ENCODE data around the gene PHLDB3. TPM values are rescaled to one million over a fixed set of nuclear protein-coding genes. Genes with fewer than 3 reads are reported as not detected.

Gene PHLDB3
- total RNA-seq, 1 donor from 2014 or later = 14.3 TPM

DNA sequence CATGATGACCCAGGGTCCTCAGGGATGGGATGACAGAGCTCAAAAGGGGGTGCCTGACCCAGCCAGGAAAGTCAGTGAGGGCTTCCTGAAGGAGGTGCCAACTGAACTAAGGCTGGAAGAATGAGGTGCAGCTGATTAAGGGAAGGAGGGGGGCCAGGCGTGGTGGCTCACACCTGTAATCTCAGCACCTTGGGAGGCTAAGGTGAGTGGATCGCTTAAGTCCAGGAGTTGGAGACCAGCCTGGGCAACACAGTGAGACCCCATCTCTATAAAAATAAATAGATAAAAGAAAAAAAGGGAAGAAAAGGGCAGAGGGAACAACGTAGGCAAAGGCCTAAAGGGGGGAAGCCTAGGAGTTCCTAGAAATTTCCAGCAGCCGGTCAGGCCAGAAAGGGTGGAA, 30.1 kb downstream of the PHLDB3 start:
- TF ChIP-seq, protein P1, sequence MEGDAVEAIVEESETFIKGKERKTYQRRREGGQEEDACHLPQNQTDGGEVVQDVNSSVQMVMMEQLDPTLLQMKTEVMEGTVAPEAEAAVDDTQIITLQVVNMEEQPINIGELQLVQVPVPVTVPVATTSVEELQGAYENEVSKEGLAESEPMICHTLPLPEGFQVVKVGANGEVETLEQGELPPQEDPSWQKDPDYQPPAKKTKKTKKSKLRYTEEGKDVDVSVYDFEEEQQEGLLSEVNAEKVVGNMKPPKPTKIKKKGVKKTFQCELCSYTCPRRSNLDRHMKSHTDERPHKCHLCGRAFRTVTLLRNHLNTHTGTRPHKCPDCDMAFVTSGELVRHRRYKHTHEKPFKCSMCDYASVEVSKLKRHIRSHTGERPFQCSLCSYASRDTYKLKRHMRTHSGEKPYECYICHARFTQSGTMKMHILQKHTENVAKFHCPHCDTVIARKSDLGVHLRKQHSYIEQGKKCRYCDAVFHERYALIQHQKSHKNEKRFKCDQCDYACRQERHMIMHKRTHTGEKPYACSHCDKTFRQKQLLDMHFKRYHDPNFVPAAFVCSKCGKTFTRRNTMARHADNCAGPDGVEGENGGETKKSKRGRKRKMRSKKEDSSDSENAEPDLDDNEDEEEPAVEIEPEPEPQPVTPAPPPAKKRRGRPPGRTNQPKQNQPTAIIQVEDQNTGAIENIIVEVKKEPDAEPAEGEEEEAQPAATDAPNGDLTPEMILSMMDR (conservative IDR thresholded peaks at IDR 0.05) = no peak
- H3K27me3 Mint-ChIP-seq (ENCODE audit: low read depth) = no peaks in the 10 kb centered on the region
- no peak overlapping the region for H3K27ac Mint-ChIP-seq (ENCODE audit: unreplicated experiment)
- no peak for DNase-seq (ENCODE audit: low read depth, low spot score)
- H3K36me3 Mint-ChIP-seq (ENCODE audit: low read depth) = no peaks in the 10 kb centered on the region
- H3K9me3 Mint-ChIP-seq = no peaks in the 10 kb centered on the region
- H3K4me3 Mint-ChIP-seq = peak overlapping the region; percentile 49
- H3K4me1 Mint-ChIP-seq = peaks cover 17% of the 10 kb centered on the region

DNA sequence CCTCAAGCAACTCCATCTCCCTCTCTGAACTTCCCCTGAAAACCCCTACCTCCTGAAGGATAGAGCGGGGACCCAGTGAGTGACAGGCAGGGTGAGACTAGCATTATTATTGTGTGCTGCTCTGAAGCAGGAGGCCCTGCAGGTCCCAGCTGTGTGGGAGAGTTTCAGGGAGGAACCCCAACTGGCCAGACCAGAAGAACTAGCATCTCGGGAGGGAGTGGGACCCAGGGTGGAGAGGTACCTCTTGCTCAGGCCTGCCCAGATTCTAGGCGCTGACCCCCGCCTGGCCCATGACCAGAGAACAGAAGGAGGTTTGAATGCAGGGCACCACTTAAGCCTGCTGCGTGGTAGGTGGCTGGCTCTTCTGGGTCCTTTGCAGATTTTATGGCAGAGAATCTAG, 33.5 kb downstream of the PHLDB3 start:
- Mint-ChIP-seq H3K9me3 (no peaks in the 10 kb centered on the region), H3K27me3 (ENCODE audit: low read depth) (peaks cover 2% of the 10 kb centered on the region), H3K4me1 (peaks cover 26% of the 10 kb centered on the region), H3K4me3 (no peak overlapping the region), H3K27ac (ENCODE audit: unreplicated experiment) (no peak overlapping the region), H3K36me3 (ENCODE audit: low read depth) (no peaks in the 10 kb centered on the region)
- TF ChIP-seq, protein P1 (conservative IDR thresholded peaks at IDR 0.05) = no peak
- no peak for DNase-seq (ENCODE audit: low read depth, low spot score)

DNA sequence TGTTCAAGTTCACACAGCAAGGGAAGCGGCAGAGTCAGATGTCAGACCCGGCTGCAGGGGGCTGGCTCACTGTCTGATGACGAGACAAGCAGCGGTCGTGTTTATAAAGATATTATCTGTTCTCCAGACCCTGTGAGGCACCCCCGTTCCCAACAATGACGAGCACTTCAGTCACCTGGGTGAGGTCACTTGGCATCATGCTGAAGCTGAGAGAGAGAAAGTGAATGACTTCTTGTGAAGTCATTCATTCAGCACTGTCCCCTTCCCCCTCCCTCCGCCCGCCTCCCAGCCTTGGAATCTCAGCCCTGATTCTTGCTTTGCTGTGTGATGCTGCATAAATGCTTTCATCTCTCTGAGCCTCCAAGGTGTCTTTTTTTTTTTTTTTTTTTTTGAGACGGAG, 34.3 kb downstream of the PHLDB3 start:
- Mint-ChIP-seq H3K27ac (ENCODE audit: unreplicated experiment) (no peak overlapping the region), H3K4me3 (no peak overlapping the region), H3K9me3 (no peaks in the 10 kb centered on the region), H3K36me3 (ENCODE audit: low read depth) (no peaks in the 10 kb centered on the region), H3K27me3 (ENCODE audit: low read depth) (peaks cover 7% of the 10 kb centered on the region), H3K4me1 (peaks cover 21% of the 10 kb centered on the region)
- no peak for DNase-seq (ENCODE audit: low read depth, low spot score)
- TF ChIP-seq, protein P1 (conservative IDR thresholded peaks at IDR 0.05) = no peak

DNA sequence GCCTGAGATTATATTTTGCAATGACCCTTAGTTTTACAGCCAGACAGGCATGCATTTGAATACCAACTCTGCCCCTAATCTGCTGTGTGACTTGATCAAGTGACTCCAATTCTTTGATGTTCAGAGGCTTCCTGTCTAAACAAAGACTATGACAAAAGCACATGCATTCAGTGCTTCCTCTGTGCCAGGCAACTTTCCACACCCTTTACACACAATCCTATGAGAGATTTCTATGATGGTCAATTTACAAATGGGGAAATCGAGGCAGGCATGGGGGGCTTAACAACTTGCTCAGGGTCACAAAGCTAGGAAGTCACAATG, 35.4 kb downstream of the PHLDB3 start:
- DNase-seq (ENCODE audit: low read depth, low spot score) = no peak
- no peak overlapping the region for H3K4me3 Mint-ChIP-seq
- no peak overlapping the region for H3K27ac Mint-ChIP-seq (ENCODE audit: unreplicated experiment)
- H3K36me3 Mint-ChIP-seq (ENCODE audit: low read depth) = no peaks in the 10 kb centered on the region
- H3K27me3 Mint-ChIP-seq (ENCODE audit: low read depth) = peaks cover 11% of the 10 kb centered on the region
- no peaks in the 10 kb centered on the region for H3K9me3 Mint-ChIP-seq
- TF ChIP-seq, protein P1 (conservative IDR thresholded peaks at IDR 0.05) = no peak
- peaks cover 20% of the 10 kb centered on the region for H3K4me1 Mint-ChIP-seq

DNA sequence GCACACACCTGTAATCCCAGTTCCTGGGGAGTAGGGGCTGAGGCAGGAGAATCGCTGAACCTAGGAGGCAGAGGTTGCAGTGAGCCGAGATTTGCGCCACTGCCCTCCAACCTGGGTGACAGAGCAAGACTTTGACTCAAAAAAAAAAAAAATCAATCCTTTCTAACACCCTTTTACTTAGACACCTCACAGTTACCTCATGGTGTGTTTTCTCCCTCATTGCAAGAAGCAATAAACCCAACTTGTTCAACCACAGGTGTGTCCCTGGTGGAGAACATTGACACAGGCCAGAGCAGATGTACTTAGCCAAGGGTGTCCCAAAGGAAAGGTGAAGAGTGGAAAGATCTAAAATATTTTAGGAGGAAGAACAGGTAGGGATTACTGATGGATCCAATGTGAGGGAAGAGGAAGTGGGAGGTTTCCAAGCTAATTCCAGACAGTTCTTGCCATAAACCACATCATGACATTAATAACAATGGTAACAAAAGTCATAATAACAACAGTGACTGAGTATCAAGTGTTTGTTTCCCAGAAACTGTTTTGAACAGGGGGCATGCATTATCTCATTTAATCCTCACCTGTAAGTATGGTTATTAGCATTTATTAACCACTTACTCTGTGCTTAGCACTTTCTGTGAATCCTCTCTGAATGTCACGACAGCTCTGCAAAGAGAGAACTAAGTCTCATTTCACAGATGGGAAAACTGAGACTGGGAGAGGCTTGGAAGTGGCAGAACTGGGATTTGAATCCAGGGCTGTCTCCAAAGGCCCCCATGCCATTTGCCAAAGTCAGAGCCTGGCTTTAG, 36.0 kb downstream of the PHLDB3 start:
- H3K9me3 Mint-ChIP-seq = no peaks in the 10 kb centered on the region
- H3K4me3 Mint-ChIP-seq = no peak overlapping the region
- TF ChIP-seq, protein P1 (conservative IDR thresholded peaks at IDR 0.05) = no peak
- no peak for DNase-seq (ENCODE audit: low read depth, low spot score)
- no peaks in the 10 kb centered on the region for H3K36me3 Mint-ChIP-seq (ENCODE audit: low read depth)
- peaks cover 17% of the 10 kb centered on the region for H3K27me3 Mint-ChIP-seq (ENCODE audit: low read depth)
- H3K4me1 Mint-ChIP-seq = peaks cover 22% of the 10 kb centered on the region
- no peak overlapping the region for H3K27ac Mint-ChIP-seq (ENCODE audit: unreplicated experiment)

Data from neural crest cell (in vitro differentiated cells).